GM19372 (cell line): ENCODE data around the gene SSC5D.
"Not testable (repeated sequence)": the region's sequence is repeated elsewhere in the genome, so short reads cannot be mapped to it uniquely, and the experiment has no call there.

ENCODE experiments used
- ATAC-seq: cut with Tn5 transposase; IDR thresholded peaks from one replicate; pipeline ENCODE4 v1.9.1; 2021; ENCODE audit warnings: mild to moderate bottlenecking, low read depth, moderate library complexity; ENCODE audit not compliant: unreplicated experiment

Gene SSC5D

DNA sequence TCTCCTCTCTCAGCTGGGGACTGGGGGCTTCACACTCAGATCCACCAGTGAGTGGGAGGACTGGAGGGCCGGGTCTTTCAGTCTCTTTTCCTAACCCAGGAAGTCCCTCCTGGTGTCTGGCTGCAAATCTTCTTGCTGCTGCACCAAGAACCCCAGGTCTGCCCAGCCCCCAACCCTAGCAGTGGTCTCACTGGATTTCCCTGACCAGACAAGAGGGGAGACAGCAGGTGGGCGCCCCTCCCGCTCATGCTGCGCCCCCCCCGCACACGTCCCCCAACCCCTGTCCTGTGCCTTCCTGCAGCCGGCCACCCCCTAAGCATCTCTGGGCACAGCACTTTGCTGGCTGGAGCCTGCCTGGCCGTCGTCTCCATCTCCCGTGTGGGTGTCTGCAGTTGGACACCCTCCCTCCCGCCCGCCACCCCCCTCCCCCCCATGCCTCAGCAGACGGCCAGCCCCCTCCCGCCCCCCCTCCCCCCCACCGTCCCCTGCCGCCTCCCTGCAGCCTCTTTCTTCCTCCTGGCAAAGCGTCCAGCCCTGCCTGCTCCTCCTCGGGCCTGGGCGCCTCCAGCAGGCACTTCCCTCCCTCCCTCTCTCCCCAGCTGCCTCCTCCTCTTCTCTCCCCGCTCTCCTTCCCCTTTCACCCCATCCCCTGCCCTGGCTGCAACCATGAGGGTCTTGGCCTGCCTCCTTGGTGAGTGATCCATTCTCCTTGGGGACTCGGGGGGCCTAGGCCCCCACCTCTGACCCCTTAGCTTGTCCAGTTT, at the start of gene SSC5D:
TSS of gene SSC5D (plus strand) at position 513 of the 764 bp plus-strand sequence. CDS start at position 667, 154 bp downstream.
- ATAC-seq, result no peak

DNA sequence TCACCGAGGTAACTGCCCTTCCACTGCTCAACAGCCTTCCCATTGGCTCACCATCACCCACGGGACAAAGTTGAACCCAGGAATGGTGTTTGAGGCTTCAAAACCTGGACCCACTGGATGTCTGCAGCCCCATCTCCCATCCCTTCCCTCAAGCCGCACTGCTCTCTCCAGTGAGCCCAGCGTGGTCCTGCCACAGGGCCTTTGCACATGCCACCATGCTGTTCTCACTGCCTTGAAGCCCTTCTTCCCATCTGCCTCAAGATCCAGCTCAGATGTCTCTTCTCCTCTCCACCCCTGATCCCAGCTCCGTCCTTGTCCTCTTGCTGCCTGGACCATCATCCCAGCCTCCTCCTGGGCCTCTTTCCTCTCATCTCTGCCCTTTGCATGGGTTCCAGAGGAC, 49.2 kb upstream of the SSC5D start:
- ATAC-seq, result no peak

DNA sequence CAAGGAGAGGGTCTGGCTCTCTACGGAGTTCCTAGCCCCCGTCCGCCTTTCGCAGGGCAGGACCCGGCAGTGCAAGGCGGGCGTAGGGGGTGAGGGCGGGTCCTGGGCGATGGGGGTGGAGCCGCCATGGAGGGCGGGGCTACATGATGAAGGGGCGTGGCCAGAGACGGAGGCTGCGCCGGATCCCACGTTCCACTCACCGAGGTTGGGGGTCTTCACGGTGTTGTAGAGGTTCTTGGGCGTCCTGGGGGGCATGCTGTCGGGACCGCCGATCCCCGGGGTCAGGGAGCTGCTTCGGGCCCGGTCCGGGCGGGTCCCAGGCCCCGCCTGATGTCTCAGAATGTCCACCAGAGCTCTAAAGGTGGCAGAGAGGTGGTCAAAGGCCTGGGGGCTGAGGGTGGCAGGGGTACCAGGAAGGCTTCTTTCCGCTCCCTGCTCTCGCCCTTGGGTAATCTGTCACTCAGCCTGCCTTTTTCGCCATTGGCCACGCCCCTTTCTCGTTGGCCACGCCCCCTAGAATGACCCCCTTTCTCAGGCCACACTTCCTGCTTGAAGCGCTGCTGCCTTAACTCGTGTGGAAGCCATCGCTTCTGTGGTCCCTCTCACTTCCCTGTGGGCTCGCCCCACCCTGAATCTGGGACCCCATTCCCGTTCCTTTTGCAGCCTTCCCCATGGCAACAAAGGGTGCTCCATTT, 47.7 kb upstream of the SSC5D start:
- ATAC-seq, result no peak

DNA sequence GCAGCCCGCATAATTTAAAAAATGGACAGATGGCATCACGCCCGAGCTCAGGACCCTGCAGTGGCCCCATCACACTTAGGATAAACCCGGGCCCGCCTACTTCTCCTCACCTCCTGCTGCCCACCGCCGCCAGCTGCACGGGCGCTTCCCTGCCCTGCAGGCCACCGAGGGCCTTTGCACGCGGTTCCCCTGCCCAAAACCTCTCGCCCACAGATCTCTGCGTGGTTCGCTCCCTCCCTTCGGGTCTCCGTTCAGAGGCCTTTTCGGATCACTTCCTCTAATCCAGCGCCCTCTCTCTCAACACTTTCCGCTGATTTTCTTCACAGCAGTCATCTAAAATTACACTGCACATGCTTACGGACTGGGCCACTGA, 46.9 kb upstream of the SSC5D start:
- ATAC-seq, result no peak

DNA sequence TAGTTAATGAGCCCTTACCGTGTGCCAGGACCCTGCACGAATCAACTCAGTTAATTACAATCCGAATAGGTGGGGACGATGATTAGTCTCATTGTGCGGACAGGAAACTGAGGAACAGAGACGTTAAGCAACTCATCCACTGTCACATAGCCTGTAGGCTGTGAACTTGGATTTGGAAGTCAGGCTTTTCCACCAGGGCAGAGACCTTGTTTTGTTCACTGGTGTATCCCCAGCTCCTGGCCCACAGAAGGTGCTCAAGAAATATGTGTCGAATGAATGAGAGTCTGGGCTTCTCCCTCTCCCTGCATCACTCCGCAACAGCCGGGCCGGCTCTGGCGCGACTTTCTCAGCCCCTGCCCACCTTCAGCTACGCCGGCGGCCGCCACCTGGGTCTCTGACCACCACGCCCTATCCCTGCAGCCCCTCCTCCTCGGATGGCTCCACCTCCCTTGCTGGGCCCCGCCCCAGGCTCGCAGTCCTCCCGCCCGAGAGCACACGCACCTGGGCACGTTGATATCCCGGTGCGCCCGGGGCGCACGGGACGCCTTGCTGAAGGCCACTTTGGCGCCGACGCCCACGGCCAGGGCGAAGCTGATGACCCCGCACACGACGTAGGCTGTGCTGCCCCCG, 46.4 kb upstream of the SSC5D start:
- ATAC-seq, result no peak

DNA sequence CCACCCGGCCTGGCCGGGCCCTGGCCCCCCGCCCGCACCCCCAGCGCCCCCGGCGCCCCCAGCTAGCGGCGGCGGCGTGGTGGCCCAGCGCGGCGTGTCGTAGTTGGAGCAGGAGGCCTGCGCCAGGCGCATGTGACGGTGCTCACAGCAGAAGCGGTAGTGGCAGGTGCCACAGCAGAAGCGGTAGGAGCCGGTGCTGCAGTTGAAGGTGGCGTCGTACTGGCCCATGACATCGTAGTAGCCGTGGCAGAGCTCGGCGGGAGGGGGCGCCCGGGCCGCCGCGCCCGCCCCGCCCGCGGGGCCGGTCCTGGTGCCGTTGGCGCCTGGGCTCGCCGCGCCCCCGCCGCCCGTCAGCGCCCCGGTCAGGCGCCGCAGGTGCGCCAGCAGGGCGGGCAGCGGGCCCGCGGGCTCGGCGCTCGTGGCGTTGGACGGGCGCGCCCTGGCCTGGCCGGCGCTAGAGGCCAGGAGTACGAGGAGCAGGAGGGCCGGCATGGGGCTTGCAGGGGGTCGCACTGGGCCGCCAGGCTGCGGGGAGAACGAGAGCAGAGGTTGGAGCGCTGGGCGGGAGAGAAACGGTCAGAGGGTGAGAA, 45.8 kb upstream of the SSC5D start:
- no peak for ATAC-seq

DNA sequence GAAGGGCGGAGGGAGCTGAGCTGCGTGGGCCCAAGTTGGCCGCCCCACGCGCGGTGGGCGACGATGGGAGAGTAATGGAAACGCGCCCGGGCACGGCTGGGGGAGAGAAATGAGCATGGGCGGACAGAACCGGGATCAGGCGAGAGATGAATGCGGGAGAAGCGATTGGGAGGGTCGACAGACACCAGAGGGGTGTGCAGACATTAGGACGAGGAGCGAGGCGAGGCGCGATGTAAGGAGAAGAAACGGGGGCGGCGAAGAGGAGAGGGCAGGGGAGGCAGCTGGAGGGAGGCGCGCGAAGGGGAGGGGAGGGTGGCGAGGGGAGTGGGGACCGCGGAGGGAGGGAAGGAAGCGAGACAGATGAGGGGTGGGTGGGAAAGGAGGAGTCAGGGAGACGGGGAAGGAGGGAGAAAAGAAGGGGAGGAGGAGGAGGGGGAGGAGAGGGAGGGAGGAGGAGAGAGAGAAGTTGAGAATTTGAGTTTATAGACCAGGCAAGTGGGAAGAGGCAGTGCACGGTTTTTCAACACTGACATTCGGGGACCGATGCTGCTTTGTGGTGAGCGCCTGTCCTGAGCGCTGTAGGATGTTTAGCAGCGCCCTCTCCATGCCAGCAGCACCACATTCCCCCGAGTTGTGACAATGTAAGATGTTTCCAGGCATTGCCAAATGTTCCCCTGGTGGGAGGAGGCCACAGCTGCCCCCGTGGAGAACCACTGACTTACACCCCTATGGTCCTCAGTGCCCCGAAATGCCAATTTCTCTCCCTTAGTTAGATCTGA, 45.0 kb upstream of the SSC5D start, which contains the start of gene SHISA7:
TSS of gene SHISA7 (minus strand) at position 256 of the 779 bp plus-strand sequence. CDS start 437 bp downstream, outside the sequence.
- no peak for ATAC-seq

DNA sequence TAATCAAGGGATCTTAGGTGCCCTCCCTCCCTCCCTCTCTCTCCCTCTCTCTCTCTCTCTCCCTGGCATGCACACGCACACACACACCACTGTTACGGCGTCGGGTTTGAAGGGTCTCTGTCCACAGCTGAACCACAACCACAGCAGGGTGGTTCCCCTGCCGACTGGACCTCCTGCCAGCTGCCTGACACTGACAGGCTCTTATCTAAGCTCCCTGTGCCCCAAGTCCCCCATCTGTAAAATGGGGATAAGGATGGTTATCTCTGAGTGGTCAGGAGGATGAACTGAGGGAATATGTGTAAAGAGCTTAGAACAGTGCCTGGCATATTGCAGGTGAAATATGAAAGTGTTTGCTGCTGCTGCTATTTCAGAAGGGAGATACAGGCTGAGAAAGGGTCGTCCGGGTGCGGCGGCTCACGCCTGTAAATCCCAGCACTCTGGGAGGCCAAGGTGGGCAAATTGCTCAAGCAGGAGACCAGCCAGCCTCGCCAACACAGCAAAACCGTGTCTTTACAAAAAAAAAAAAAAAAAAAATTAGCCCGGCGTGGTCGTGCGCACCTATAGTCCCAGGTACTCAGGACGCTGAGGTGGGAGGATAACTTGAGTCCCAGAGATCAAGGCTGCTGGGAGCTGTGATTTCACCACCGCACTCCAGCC, 44.3 kb upstream of the SSC5D start:
- no peak for ATAC-seq

DNA sequence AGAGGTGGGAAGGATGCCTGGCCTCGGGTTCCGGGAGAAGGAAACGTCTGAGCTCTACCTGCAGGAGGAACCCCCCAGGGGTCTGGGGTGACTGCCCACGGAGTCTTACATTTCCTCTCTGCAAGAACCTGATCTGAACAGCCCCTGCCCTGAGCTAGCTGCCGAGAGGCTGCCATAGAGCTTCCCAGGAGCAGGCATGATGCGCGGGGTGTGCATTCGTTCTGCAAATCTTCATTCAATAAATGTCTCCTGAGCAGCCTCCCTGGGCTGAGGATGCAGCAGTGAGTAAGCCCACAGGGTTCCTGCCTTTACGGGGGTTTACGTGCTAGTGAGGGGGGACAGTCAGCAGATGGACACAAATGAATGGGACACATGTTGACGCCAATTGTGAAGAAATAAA, 43.6 kb upstream of the SSC5D start:
- no peak for ATAC-seq

DNA sequence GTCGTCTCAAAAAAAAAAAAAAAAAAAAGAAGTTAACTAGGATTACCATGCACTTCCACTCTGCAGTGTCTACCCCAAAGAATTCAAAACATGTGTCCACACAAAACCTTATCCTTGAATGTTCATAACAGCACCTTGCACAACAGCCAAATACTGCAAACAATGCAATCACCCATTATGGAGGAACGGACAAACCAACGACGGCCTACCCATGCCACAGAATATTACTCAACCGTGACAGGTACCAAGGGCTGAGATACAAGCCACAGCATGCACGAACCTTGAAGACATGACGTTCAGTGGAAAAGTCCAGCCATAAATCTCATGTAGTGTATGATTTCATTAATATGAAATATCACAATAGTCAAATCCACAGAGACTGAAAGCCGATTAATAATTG, 42.2 kb upstream of the SSC5D start:
- no peak for ATAC-seq

DNA sequence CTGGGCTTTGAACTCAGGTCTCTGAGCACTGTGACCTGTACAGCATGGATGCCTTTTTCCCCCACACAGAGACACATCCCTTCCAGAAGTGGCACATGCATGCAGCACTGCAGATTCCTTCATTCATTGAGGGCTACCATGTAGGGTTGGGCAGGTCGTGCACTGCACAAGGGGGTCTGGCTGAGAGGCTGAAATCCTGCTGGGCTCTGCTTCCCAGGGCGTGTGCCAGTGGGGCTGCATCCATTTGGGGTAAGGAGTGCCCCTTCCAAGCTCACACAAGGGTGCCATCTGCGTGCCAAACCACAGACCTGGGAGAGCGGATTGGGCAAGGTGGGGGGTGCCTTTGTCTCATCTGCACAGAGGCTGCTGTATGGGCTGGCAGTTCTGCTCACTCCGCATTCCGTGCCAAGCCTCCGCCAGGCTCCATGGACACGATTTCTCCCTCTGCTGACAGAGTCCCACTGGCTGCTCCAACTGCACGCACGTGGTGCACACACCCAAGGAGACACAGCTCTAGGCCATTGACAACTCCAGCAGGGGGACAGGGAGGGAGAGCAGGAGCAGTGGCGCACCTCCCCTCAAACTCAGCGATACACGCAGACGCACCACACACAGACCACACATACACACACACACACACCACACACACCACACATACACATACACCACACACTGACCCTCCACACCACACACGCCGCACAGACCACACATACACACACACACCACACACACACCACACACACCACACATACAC, 40.6 kb upstream of the SSC5D start:
- no peak for ATAC-seq

DNA sequence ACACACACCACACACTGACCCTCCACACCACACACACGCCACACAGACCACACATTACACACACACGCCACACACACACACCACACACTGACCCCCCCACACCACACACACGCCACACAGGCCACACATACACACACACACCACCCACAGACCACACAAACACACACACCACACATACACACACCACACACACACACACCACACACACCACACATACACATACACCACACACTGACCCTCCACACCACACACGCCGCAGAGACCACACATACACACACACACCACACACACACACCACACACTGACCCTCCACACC, 40.1 kb upstream of the SSC5D start:
- not testable (repeated sequence) for ATAC-seq

DNA sequence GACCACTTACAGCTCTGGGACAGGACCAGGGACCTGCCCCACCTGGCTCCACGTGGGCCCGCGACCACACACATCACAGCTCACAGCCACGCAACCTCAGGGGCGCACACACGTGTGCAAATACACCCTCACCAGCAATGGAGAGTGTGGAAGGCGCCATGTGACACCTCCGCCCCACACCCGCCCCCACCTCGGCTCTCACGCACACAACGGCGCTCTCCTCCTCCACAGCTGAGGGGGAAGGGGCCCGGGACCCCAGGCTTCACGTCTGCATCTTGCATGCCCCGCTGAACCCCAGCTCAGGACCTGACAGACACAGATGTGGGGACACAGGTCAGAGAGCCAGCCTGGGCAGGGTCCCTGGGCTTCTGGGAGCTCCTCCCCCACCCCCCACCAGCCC, 38.8 kb upstream of the SSC5D start:
- ATAC-seq, result no peak

DNA sequence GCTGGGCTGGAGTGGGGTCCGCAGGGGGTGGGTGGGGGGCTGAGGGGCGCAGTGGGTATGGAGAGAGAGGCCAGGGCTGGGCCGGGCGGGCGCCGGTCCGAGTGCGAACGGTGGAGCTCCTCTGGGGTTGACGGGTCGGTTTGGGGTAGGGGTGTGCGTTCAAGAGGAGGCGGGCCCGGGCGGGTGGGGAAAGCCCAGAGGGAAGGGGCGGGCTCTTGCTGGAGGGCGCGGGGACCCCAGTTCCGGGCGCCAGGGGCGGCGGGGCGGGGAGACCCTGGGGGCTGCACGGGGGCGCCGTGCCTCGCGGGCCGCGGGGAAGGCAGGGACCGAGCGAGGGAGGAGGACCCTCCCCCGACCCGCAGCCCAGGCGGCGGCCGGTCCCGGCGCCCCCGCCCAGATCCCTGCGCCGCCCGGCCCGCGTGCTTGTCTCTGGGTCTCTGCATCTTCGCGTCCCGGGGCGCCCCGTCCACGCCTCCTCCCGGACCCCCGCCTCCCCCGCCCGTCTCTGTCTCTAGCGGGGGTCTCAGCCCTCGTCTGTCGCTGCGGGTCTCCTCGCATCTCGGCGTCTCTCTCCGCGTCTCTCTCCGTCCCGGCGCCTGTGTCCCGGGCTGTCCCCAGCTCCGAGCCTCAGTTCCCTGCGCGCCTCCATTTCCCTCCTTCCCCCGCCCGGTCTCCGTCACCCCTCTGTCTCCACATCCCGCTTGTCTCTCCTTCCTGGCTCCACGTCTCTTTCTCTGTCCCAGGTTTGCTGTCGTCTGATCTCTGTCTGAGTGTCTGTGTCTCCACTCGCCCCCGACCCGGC, 36.9 kb upstream of the SSC5D start:
- ATAC-seq, result no peak

DNA sequence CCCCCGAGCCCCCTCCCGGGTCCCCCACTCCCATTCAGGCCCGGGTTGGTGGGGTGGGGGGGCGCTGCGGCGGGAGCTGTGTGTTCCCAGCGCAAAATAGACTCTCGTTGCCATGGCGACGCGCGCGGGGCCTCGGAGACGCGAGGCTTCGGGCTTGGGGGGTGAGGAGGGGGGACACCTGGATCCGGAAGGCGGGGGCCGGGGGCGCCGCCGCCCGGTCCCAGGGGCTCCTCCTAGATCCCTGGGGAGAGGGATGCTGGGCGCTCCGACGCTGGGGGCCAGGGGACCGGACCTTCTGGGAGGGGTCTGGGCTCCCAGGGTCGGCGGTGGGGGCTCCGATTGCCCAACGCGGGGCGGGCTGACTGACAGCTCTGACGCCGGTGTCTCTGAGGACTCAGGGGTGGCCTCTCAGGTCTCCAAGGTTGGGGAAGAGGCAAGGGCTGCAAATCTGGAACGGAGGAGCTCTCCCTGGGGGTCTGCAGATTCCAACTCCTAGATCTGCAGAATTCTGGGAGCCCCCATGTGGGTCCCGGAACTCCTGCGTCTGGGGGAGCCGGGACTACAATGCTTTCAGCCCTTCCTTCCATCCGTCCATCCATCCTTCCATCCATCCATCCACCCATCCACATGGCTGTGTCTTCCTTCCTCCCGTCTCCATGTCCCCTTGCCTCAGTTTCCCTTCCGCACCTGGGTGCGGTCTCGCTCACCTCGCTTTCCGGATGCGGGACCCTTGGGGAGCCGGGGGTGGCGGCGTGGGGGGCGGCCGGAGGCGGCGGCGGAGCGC, 36.1 kb upstream of the SSC5D start:
- no peak for ATAC-seq

DNA sequence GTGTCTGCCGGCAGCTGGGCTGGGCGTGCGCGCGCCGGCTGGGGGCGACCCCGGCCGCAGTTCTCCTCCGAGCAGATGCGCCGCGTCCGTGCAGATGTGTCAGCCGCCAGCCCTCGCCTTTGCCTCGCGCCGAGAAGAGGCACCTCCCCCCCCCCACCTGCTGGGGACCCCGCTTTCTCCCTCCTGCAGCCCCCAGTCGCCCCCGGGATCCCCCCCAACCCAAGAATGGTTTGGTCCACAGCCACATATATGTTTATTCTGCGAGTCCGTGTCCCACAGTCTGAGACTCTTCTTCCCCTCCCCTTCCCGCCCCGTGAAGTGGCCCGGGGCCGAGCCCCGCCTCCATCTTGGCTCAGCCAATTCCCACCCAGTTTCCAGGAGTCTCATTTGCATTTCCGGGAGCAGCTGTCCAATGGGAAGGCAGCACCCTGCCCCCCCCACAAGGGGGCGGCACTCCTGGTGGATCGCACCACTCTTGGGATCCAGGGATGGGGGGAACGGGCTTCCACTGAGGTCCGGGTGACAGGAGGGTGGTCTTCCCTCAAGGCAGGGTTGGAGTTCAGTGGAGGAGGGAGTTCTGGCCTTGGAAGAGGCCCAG, 35.4 kb upstream of the SSC5D start:
- ATAC-seq, result no peak

DNA sequence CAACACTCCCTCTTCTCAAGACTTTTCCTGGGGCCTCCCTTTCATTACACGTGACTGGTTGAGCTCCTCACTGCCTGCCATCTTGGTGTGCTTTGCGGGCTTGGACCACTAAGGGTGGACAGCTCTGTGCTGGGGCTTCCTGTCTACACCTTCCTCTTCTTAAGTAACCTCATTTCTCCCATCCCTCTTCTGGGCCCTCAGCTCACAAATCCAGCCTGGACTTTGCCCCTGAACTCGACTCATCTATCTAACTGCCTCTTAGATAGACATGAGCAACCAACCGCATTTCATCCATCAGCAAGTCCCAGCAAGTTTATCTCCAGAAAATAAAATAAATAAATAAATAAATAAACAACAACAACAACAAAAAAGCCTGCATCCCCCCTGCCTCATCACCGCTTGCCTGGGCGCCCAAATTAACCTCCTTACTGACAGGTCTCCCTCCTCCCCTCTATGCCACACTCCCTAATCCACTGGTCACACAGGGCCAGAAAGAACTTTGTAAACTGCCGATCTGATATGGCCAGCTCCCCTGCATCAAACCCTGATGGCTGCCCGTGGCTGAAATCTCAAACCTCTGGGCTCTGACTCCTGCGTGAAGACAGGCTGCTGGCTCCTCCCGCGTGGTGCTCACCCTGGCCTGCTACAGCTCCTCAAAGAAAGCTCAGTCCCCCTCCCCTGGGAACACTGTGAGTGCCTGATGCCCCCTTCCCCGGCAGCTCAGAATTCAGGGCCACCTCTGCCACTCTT, 34.5 kb upstream of the SSC5D start:
- ATAC-seq, result no peak
